RCC 7860 (cell line): ENCODE measurements around the gene HMGA1.

Experiments used
- DNase-seq: peaks from one replicate; pipeline ENCODE4 v3.0.0-alpha.2; 2015; ENCODE audit warnings: low spot score
- FAIRE-seq: peaks from 2 replicates; lab custom pipeline; 2012; peaks lifted over from hg19 to GRCh38; lab: Jason Lieb, UNC

HMGA1 gene

DNA sequence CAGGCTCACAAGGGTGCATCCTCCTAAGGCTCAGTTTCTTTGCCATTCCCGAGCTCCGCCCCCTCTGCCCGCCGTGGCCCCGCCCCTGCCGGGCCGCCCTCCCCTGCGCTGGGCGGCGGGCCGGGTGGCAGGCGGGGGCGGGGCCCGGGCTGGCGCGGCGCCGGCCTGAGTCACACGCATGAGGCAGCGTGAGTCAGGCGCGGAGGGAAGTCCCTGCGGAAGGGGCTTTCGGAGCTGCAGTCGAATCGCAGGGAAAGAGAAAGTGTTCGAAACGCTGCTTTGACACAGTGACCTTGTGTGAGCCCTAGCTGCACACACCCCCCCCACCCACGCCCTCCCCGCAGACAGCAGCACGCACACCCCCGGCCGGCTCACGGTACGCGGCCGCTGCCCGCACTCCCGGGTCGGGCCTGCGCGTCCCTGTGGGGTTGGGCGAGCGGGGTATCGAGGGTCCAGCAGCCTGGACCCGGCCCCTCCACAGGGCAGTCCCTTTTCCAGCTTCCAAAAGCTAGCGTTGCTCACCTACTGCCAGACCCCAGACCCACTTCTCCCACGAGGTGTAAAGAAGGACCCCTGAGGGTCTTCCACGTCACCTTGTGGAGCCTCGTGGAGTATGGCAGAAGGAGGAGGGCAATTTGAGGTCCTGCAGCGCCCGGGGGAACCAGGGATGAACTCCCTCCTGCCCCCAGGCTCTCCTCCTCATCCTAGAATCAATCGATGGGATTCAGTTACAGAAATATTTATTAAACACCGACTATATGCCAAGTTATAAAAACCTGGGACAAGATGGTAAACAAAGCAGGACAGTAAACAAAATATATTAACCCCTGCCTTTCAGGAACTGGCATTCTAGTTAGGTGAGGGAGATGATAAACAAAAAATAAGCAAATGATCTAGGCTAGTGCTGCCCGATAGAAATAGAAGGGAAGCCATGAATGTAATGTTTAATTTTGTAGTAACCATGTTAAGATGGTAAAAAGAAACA is 12.4 kb upstream of the HMGA1 start:
- DNase-seq (peak; percentile 88), FAIRE-seq (no peak)

- FAIRE-seq (no peak), DNase-seq (no peak)
Observed at GRCh38 chr6:34225551-34225950, 11.1 kb upstream of the HMGA1 start.

DNA sequence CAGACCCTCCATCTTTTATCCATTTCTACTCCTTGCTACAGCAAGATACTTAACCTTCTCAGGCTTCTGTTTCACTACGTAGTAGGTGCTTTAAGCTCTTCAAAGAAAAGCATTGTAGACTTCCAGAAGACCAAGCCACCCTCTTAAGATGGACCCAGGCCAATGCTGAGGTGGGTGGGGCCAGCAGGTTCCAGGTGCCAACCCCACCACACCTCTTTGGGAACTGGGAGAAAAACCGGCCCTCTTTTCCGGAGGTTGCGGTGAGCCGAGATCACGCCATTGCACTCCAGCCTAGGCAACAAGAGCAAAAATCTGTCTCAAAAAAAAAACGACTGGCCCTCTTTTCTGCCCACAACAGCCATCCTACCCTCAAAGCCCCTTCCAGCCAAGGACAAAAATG is 10.6 kb upstream of the HMGA1 start:
- FAIRE-seq, result no peak

GRCh38 chr6:34226731-34227586 is 9.7 kb upstream of the HMGA1 start:
- DNase-seq, result no peak
- no peak for FAIRE-seq

More for the DNA sequence above, 10.6 kb upstream of the HMGA1 start:
- no peak for DNase-seq

DNA sequence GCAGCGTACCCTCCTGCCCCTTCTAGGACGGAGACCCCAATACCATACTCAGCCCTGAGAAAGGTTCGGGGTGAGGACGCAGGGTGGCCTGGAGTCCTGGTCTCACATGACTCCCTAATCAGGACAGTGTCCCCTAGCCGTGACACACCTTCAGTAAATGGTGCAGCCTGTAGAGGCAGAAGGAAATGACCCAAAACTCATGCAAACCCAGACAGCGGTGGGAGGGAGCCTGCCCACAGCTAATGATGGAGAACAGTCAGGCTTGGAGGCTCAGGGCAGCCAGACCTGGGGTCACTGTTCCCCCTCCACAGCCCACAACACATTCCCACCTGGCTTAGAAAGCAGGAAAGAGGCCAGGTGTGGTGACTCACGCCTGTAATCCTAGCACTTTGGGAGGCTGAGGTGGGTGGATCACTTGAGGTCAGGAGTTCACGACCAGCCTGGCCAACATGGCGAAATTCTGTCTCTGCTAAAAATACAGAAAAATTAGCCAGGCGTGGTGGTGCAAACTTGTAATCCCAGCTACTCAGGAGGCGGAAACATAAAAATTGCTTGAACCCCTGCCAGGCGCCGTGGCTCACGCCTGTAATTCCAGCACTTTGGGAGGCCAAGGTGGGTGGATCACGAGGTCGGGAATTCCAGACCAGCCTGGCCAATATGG is 8.8 kb upstream of the HMGA1 start:
- DNase-seq, result peak; percentile 83

DNA sequence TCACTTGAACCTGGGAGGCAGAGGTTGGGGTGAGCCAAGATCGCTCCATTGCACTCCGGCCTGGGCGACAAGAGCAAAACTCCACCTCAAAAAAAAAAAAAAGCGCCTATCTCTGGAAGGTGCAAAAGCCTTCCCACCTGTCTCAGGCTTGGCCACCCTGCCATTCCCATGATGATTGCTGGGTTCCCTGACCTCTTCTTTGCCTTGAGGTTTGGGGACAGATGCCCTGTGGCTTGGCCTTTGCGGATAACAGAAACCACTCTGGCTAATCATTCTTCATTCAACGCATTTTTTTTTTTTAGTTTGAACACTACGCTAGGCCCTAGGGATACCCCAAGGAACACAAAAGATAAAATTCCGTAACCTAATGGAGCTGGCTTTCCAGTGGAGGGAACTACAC is 6.8 kb upstream of the HMGA1 start:
- DNase-seq, result peak; percentile 46
- peak; percentile 86 for FAIRE-seq

More for the DNA sequence above, 8.8 kb upstream of the HMGA1 start:
- peak; percentile 78 for FAIRE-seq

GRCh38 chr6:34230653-34231371 is 5.9 kb upstream of the HMGA1 start:
- no peak for DNase-seq
- no peak for FAIRE-seq

DNA sequence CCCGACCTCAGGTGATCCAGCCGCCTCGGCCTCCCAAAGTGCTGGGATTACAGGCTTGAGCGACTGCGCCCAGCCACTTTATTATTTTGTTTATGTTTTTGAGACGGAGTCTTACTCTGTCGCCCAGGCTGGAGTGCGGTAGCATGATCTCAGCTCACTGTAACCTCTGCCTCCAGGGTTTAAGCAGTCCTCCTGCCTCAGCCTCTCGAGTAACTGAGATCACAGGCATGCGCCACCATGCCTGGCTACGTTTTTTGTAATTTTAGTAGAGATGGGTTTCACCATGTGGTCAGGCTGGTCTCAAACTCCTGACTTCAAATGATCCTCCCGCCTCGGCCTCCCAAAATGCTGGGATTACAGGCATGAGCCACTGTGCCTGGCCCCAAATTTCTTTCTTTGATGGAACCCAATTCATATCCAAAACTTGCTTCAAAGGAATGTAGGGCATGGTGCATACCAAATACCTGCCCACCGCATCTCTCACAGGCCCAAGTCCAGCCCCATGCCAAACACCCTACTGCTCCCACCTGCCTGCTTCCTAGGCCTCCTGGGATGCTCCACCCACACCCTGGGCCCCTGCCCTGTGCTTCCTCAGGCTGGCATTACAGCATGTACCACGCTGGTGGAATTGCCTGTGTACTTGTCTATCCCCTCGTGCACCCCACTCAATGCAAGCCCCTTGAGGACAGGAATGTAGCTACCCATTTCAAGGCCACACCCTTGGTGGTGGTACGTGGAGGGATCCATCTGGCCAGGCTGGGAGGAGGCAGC is 4.9 kb upstream of the HMGA1 start:
- no peak for DNase-seq
- FAIRE-seq, result no peak

GRCh38 chr6:34232901-34233300 is 3.8 kb upstream of the HMGA1 start:
- FAIRE-seq (no peak), DNase-seq (no peak)

DNA sequence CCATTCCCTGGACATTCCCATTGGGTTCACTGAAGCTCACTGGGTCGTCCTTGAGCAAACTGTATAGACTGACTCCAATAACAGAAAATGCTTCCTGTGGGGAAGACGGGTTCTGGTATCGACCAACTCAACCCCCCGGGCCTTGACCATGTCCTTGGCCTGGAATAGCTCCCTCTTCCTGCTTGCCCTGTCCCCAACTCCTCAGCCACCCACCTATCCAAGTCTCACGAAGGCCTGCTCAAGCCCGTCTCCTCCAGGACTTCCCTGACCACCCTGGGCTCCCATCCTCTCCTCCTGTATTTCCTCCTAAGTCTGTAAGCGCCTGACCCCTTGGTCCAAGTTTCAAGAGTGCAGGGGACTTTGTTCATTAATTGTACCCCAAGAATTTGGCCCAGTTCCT is 2.8 kb upstream of the HMGA1 start:
- FAIRE-seq (no peak), DNase-seq (no peak)

- FAIRE-seq, result no peak
- no peak for DNase-seq
Observed at GRCh38 chr6:34234667-34235306, 1.9 kb upstream of the HMGA1 start.

DNA sequence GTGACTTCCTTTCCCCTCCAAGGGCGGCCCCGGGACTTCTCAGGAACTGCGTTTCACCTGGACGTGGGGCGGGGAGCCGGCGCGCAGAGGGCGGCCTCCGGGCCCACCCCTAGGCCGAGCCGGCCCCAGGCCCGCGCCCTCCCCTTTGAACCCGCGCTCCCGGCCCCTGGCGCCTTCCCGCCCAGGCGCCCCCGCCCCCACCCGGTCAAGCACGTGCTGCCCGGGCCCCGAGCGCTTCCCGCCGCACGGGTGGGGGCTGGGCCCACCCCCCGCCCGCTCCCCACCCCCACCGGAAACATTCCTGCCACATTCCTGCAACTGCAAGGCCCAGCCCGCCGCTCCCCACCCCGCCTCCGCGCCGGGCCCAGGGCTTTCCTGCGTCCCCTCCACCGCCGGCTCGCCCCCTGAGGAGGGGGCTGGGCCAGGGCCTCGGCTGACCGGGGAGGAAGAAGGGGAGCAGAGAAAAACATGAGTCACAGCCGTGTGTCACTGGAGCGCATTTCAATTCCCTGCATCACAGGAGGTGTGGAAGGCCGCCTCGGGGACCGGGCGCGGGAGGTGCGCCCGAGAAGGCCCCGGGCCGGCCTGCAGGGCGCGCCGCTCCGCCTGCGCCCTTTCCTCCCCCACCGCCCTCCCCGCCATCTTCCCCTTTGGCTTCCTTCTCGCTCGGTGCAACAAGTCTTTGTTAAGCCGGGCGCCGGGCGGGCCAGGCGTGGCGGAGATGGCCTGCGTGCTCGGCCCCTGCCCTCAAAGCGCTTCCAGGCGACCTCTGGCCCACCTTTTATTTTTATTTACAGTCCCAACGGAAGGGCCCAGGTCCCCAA is 1.2 kb upstream of the HMGA1 start:
- FAIRE-seq, result no peak
- peak; percentile 45 for DNase-seq

GRCh38 chr6:34236131-34236442 is 586 bp upstream of the HMGA1 start:
- DNase-seq (no peak), FAIRE-seq (no peak)

GRCh38 chr6:34237316-34237721 is 646 bp downstream of the HMGA1 start:
- FAIRE-seq (no peak), DNase-seq (no peak)

GRCh38 chr6:34237722-34238584 is 1.3 kb downstream of the HMGA1 start:
- no peak for DNase-seq
- no peak for FAIRE-seq

DNA sequence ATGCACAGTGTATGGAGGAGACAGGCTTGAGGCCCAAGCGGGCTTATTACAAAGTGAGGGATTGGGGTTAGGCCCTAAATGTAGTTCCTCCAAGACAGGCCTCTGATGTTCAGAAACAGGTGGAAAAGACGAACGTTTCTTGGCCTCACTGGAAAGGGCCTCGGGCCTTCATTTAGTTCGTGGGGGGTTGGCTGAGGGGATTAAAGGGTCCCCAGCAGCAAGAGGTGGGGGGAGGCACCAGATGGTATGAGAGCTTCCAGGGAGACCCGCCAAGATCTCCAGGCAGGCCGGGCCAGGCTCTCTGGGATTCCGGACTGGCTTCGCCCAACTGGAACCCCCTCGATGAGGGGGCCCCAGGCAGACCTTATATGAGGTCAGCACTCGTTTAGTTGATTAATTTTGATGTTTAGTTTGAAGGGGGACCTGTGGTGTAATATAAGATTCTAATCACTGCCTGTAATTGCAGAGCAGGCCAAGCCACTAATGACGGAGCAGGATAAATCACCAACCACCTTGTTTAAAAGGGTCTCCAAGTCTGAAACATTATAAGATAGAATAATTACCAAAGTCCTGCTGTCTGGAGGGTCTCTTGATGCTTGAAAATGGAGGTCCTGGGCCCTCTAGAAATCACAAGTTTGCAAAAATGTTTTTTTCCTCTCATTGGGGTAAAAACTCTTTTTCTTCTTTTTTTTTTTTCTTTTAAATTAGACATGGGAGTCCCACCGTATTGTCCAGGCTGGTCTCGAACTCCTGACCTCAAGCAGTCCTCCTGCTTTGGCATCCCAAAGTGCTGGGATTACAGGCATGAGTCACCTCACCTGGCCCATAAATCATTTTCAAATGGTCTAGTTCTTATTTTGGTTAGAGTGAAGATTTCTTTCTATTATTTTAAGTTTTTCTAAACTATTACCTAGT is 2.2 kb downstream of the HMGA1 start:
- no peak for DNase-seq
- FAIRE-seq, result no peak

DNA sequence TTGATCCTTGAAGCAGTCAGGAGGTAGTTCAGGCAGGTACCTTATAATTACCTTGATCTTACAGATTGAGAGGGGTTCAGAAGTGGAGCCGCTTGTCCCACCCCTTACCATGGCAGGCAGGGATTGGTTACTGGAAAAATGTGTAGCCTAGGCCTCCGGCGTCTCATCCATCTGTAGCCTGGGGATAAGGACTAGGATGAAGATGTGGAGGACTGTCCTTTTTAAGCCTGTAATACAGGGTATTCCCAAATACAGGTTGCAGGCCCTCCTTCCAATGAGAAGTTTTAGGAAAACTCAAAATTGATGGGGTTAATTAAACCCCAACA is 2.8 kb downstream of the HMGA1 start:
- no peak for FAIRE-seq

More for the DNA sequence above, 2.8 kb downstream of the HMGA1 start:
- no peak for DNase-seq
